ENCODE results near the gene PTGES2.
"Not testable (repeated sequence)": the region's sequence is repeated elsewhere in the genome, so short reads cannot be mapped to it uniquely, and the experiment has no call there.

Gene PTGES2

GRCh38 chr9:128118971-128119665 lies 8.4 kb downstream of the PTGES2 start:
- DNase-seq (ENCODE audit: low spot score), result no peak

GRCh38 chr9:128118472-128118857 lies 9.1 kb downstream of the PTGES2 start:
- no peak for DNase-seq (ENCODE audit: low spot score)

- peak; percentile 91 for DNase-seq (ENCODE audit: low spot score)
Measured at GRCh38 chr9:128117613-128118471, 9.7 kb downstream of the PTGES2 start.

- DNase-seq (ENCODE audit: low spot score), result no peak
Measured at GRCh38 chr9:128116104-128117083, 11.1 kb downstream of the PTGES2 start.

GRCh38 chr9:128115187-128116103 lies 12.1 kb downstream of the PTGES2 start:
- DNase-seq (ENCODE audit: low spot score), result peak; percentile 73

GRCh38 chr9:128114326-128115186 lies 13.0 kb downstream of the PTGES2 start:
- no peak for DNase-seq (ENCODE audit: low spot score)

GRCh38 chr9:128113526-128114325 lies 13.8 kb downstream of the PTGES2 start:
- DNase-seq (ENCODE audit: low spot score), result no peak

- DNase-seq (ENCODE audit: low spot score), result not testable (repeated sequence)
Measured at GRCh38 chr9:128111726-128112125, 15.8 kb downstream of the PTGES2 start.

GRCh38 chr9:128109050-128109709 lies 18.3 kb downstream of the PTGES2 start:
- no peak for DNase-seq (ENCODE audit: low spot score)

GRCh38 chr9:128108269-128109049 lies 19.1 kb downstream of the PTGES2 start:
- DNase-seq (ENCODE audit: low spot score), result no peak

GRCh38 chr9:128107468-128108268 lies 19.9 kb downstream of the PTGES2 start:
- DNase-seq (ENCODE audit: low spot score), result no peak

- DNase-seq (ENCODE audit: low spot score), result no peak
Measured at GRCh38 chr9:128106940-128107467, 20.5 kb downstream of the PTGES2 start.

GRCh38 chr9:128106181-128106939 lies 21.2 kb downstream of the PTGES2 start:
- DNase-seq (ENCODE audit: low spot score), result no peak

GRCh38 chr9:128105538-128106175 lies 21.9 kb downstream of the PTGES2 start:
- DNase-seq (ENCODE audit: low spot score), result no peak

- no peak for DNase-seq (ENCODE audit: low spot score)
Measured at GRCh38 chr9:128104171-128104618, 23.3 kb downstream of the PTGES2 start.

Data from HuH-7 (cell line).